GM10266 (cell line): ENCODE measurements around the gene BRICD5.

ENCODE experiments used
- DNase-seq: peaks from one replicate; pipeline ENCODE4 v3.0.0; 2012; ENCODE audit errors: extremely low spot score
- TF ChIP-seq, protein P1 (sequence below): IDR thresholded peaks from 2 replicates; pipeline ENCODE4 v1.5.1; 2012; ENCODE audit warnings: mild to moderate bottlenecking, low read depth; ENCODE audit not compliant: control insufficient read depth, insufficient read depth; ENCODE audit errors: missing control alignments

The BRICD5 gene

DNA sequence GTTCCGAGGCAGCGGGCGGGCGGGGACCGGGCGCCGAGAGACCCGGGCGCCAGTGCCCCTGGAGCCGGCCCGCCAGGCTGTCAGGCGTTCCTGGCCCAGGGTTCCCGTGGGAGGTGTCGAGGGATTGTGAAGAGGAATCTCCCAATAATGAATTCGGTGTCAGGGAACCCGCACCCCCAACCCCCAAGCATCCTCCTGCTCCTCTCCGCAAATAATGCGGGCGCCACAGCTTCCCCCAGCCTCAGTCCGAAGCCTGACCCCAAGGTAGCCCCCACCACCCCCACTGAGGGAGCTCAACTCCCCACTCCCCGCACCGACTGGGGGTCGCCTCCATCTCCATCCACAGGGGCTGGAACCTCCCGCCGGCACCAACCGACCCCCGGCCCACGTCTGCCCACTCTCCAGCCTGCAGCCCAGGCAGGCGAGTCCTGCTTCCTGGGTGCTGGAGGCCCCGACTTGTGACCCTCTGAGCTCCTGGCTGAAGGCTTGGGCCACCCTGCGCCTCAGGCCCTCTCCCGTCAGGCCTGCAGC lies 13.6 kb downstream of the BRICD5 start:
- TF ChIP-seq, protein P1, sequence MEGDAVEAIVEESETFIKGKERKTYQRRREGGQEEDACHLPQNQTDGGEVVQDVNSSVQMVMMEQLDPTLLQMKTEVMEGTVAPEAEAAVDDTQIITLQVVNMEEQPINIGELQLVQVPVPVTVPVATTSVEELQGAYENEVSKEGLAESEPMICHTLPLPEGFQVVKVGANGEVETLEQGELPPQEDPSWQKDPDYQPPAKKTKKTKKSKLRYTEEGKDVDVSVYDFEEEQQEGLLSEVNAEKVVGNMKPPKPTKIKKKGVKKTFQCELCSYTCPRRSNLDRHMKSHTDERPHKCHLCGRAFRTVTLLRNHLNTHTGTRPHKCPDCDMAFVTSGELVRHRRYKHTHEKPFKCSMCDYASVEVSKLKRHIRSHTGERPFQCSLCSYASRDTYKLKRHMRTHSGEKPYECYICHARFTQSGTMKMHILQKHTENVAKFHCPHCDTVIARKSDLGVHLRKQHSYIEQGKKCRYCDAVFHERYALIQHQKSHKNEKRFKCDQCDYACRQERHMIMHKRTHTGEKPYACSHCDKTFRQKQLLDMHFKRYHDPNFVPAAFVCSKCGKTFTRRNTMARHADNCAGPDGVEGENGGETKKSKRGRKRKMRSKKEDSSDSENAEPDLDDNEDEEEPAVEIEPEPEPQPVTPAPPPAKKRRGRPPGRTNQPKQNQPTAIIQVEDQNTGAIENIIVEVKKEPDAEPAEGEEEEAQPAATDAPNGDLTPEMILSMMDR = no peak

DNA sequence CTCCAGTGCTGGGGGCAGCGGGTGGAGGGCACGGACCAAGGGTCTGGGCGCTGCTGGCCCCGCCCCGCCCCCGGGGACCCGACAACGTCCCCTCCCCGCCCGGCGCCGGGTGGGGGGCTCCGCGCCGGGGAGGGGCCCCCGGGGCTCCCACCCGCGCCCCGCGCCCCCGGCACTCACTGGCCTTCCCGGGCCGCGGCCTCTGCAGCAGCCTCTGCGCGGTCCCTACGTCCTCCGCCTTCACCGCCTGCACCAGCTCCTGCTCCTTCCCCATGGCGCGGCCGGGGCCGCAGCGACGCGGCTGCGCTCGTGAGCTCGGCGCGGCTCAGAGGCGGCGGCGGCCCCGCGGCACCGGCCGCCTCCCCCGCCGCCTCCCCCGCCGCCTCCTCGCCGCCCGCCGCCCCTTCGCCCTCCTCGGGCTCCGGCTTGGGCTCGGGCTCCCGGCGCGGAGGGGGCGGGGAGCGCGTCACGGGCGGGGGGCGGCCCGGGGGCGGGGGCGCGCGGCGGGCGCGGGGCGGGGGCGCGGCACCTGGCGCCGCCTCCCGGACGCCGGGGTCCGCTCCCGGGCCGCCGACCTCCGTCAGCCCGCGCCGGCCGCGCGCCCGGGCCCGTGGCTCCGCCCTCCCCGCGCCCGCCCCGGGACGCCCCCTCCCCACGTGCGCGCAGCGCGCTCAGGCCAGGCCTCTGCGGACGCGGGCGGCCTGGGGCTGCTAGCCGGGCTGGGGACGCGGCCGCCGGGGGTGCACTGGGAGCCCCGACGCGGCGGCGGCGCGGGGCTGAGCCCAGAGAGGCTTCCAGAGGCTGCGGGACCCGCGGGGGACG lies 14.3 kb downstream of the BRICD5 start, which contains the start of gene CASKIN1:
CASKIN1 (minus strand) TSS at position 444 of the 819 bp plus-strand sequence; CDS start at position 271, 173 bp downstream.
- peak; percentile 71 for DNase-seq
- TF ChIP-seq, protein P1 = no peak

More for the DNA sequence above, 13.6 kb downstream of the BRICD5 start:
- DNase-seq = no peak

DNA sequence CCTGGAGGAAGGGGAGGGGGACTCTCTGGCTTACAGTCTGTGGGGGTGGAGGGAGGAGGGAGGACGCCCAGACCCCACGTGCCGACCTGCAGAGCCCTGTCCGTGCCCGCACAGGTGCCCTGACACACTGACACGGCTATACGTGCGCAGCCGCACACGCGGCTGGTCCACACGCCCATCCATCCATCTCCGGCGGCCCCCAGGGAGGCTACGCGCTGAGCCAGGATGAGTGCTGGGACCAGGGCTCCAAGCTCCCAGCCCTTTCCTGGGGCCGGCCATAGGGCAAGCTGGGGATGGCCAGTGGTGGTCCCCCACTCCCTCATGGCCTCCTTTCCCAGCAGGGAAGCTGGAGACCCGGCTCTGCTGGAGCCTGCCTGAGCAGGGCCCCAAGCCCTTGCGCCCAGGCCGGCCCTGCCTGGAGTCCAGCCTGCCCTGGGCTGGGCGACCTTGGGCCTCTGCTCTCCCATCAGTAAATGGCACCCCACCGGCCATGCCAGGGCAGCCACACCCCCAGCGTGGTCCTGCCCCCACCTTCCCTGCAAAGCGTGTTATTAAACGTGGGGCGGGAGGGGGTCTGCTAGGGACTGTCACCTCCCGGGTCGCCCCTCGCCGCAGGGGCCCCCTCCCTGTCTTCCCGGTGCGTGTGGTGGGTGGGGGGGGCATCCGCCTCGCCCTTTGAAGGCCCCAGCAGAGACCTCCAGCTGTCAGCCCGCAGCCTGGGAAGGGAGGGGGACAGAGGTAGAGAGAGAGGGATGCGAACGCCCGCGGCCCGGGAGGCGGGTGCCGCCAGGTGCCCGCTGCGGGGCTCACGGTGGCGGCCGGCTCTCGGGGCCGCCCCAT lies 15.1 kb downstream of the BRICD5 start:
- no peak for DNase-seq
- TF ChIP-seq, protein P1 = no peak

DNA sequence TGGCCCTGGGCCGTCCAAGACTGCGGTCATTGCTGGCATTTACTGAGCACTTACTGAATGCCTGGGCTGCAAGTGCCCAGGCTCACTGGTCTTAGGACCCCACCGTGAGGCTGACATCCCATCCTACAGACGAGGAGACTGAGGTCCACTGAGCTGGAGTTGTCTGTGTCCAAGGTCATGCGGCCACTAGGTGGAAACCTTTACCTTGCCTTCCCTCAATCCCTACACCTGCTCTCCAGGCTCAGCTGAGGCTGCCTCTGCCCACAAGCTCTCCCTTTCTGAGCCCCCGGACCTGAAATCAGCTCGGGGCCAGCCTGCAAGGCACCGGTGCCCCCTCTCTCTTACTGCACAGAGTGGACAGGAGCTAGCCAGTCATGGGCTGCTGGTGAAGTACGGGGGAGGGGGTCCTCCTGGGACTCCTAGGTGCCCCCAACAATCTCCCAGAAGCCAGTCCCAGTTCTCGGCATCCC lies 15.8 kb downstream of the BRICD5 start:
- TF ChIP-seq, protein P1 = peak; percentile 71
- peak; percentile 85 for DNase-seq

DNA sequence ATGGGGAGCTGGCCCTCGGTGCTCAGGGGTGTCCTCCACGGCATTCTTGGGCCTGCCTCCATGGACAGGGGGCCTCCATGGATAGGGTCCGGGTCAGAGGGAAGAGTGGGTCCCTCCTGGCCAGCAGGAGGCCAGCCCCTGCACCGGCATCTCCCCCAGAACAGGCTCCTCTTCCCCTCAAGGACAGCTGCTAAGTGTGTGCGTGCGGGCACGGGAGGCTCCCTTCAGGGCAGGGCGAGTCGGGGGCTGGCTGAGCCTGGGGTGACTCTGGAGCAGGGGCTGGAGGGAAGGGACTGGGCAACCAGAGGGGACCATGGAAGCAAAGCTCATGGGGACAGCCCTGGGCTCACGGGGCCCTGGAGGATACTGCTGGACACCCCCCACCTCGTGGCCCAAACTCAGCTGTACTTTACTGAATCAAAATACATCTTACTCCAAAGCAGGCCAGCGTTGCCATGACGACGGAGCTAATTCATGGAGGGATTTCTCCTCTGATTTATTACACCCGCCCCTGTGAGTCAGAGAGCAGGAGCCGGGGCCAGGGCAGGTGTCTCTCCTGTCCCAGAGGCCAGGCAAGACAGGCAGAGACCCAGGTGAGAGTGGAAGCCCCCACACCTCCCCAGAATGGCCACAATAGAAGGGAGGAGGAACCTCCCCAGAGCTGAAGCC lies 16.4 kb downstream of the BRICD5 start:
- no peak for DNase-seq
- TF ChIP-seq, protein P1 = no peak

DNA sequence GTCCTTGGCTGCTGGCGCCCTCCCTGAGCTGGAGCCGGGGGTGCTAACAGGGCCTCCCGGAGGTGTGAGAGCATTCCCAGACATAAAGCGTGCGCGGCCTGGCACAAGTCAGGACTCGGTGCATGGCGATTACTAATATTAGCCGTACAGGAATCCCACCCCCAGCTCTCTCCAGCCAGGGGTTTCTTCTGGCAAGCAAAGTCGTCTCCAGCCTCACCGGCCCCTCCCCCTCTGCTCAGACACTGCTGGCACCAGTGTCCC lies 19.3 kb downstream of the BRICD5 start:
- DNase-seq = no peak

More for the DNA sequence above, 19.3 kb downstream of the BRICD5 start:
- TF ChIP-seq, protein P1 = no peak
